H1 (cell line): ENCODE data around the gene ENO2.

Experiments used
- CREB1 ChIP-seq: IDR thresholded peaks from 2 replicates; pipeline ENCODE4 v1.6.1; 2012; ENCODE audit warnings: inconsistent platforms
- HDAC6 ChIP-seq: IDR thresholded peaks from one replicate; pipeline ENCODE4 v1.7.1; 2012; ENCODE audit warnings: low read depth, mild to moderate bottlenecking, inconsistent platforms, low read length, moderate library complexity
- MAFK ChIP-seq: IDR thresholded peaks from 2 replicates; pipeline ENCODE4 v1.6.1; 2012; ENCODE audit warnings: low read depth, mild to moderate bottlenecking, improper control_type of control experiment, low read length
- POLR2A ChIP-seq, 2 experiments: IDR thresholded peaks; 1 replicate in 1 of 2; 2 replicates in 1 of 2; pipeline ENCODE4 v1.6.1; 2011; ENCODE audit warnings: low read depth in 2 of 2, low read length in 2 of 2, mild to moderate bottlenecking in 2 of 2; ENCODE audit errors: control extremely low read depth in 1 of 2
- POLR2AphosphoS5 ChIP-seq: IDR thresholded peaks from 2 replicates; pipeline ENCODE4 v1.6.1; 2011; ENCODE audit warnings: low read depth, low read length
- SIN3A ChIP-seq, 2 experiments: IDR thresholded peaks in 1 of 2; conservative IDR thresholded peaks in 1 of 2; 2 replicates each; pipeline ENCODE4 v1.6.1; 2011 to 2012; ENCODE audit warnings: low read length in 2 of 2, improper control_type of control experiment in 1 of 2, low read depth in 1 of 2, mild to moderate bottlenecking in 1 of 2
- SP2 ChIP-seq: IDR thresholded peaks from 2 replicates; pipeline ENCODE4 v1.6.1; 2012; ENCODE audit warnings: mild to moderate bottlenecking, low read length, inconsistent platforms
- TF ChIP-seq, protein P1 (sequence below), 3 experiments: IDR thresholded peaks; 1 replicate in 2 of 3; 2 replicates in 1 of 3; pipeline versions ENCODE4 v1.5.1 to v1.6.1; 2011; ENCODE audit warnings: low read length in 3 of 3, mild to moderate bottlenecking in 3 of 3, inconsistent platforms in 2 of 3, low read depth in 1 of 3, moderate library complexity in 1 of 3; ENCODE audit not compliant: insufficient read depth in 1 of 3; ENCODE audit errors: control extremely low read depth in 1 of 3
- TF ChIP-seq, protein P2 (sequence below): IDR thresholded peaks from 2 replicates; pipeline ENCODE4 v1.6.1; 2011; ENCODE audit warnings: low read depth, mild to moderate bottlenecking, low read length; ENCODE audit not compliant: insufficient read depth

DNA sequence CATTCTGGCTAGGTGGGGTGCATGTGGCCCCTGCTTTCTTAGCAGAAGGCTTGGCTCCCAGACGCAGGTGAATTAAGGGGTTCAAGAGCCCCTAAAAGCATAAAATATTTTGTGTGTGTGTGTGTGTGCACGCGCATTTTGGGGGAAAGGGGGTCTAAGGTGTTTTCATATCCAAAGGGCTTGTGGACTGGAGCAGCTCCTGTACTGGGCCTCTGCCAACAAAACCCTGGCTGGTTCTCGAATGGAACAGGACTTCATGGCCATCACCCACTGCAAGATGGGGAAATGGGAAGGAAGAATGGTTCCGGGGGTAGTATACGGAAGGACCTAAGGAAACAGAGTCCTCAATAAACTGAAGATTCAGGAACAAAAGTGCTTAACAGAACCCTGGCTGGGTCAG lies 9.5 kb downstream of the ENO2 start:
- TF ChIP-seq, protein P1, sequence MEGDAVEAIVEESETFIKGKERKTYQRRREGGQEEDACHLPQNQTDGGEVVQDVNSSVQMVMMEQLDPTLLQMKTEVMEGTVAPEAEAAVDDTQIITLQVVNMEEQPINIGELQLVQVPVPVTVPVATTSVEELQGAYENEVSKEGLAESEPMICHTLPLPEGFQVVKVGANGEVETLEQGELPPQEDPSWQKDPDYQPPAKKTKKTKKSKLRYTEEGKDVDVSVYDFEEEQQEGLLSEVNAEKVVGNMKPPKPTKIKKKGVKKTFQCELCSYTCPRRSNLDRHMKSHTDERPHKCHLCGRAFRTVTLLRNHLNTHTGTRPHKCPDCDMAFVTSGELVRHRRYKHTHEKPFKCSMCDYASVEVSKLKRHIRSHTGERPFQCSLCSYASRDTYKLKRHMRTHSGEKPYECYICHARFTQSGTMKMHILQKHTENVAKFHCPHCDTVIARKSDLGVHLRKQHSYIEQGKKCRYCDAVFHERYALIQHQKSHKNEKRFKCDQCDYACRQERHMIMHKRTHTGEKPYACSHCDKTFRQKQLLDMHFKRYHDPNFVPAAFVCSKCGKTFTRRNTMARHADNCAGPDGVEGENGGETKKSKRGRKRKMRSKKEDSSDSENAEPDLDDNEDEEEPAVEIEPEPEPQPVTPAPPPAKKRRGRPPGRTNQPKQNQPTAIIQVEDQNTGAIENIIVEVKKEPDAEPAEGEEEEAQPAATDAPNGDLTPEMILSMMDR (IDR thresholded peaks at IDR 0.05; ENCODE audit: control extremely low read depth in 1 of 3, insufficient read depth in 1 of 3, low read depth in 1 of 3, low read length in 3 of 3): no peak
- TF ChIP-seq CREB1 (no peak), MAFK (no peak), SIN3A (conservative IDR thresholded peaks at IDR 0.05 in 1 of 2, IDR thresholded peaks at IDR 0.05 in 1 of 2; ENCODE audit: low read depth in 1 of 2, low read length in 2 of 2) (no peak), POLR2A (IDR thresholded peaks at IDR 0.05; ENCODE audit: control extremely low read depth in 1 of 2, low read depth in 2 of 2, low read length in 2 of 2) (no peak), SP2 (no peak), POLR2AphosphoS5 (no peak), HDAC6 (no peak)
- TF ChIP-seq, protein P2, sequence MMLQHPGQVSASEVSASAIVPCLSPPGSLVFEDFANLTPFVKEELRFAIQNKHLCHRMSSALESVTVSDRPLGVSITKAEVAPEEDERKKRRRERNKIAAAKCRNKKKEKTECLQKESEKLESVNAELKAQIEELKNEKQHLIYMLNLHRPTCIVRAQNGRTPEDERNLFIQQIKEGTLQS: no peak
